BLaER1 (cell line): ENCODE results near the gene ZDHHC7.
A peak's percentile ranks its signal among the peaks of the same experiment; 100 is the strongest.

ENCODE experiments used
- H3K27ac ChIP-seq: shearing (Covaris generic); formaldehyde crosslinking; 2 replicates; pipeline ENCODE4 v1.8.1; 2022
- H3K27me3 ChIP-seq: shearing (Covaris generic); formaldehyde crosslinking; 2 replicates; pipeline ENCODE4 v1.8.1; 2022
- H3K36me3 ChIP-seq: shearing (Covaris generic); formaldehyde crosslinking; 2 replicates; pipeline ENCODE4 v1.8.1; 2022
- H3K4me1 ChIP-seq: shearing (Covaris generic); formaldehyde crosslinking; 2 replicates; pipeline ENCODE4 v1.8.1; 2022
- H3K4me2 ChIP-seq: shearing (Covaris generic); formaldehyde crosslinking; 2 replicates; pipeline ENCODE4 v1.8.1; 2022
- H3K4me3 ChIP-seq: shearing (Covaris generic); formaldehyde crosslinking; 2 replicates; pipeline ENCODE4 v1.8.1; 2022
- H3K9ac ChIP-seq: shearing (Covaris generic); formaldehyde crosslinking; 2 replicates; pipeline ENCODE4 v1.8.1; 2022
- H3K9me3 ChIP-seq: shearing (Covaris generic); formaldehyde crosslinking; 2 replicates; pipeline ENCODE4 v1.8.1; 2022
- H4K20me1 ChIP-seq: shearing (Covaris generic); formaldehyde crosslinking; 2 replicates; pipeline ENCODE4 v1.8.1; 2022
- Cebpa-rat ChIP-seq: shearing (Covaris generic); IDR thresholded peaks from 2 replicates; pipeline ENCODE4 v1.8.1; 2022

Gene ZDHHC7

GRCh38 chr16:85006639-85007038 is 4.7 kb downstream of the ZDHHC7 start:
- Histone ChIP-seq H3K4me1 (peaks cover 67% of the 10 kb centered on the region), H3K4me2 (no peak overlapping the region), H3K36me3 (peaks cover 24% of the 10 kb centered on the region), H3K9me3 (no peaks in the 10 kb centered on the region), H4K20me1 (peaks cover 94% of the 10 kb centered on the region), H3K27ac (no peak overlapping the region), H3K9ac (no peak overlapping the region), H3K27me3 (no peaks in the 10 kb centered on the region), H3K4me3 (no peak overlapping the region)
- TF ChIP-seq Cebpa-rat = peak; percentile 48; the same call in 1 of the 2 replicates

- Histone ChIP-seq H3K4me1 (peaks cover 76% of the 10 kb centered on the region), H3K36me3 (peaks cover 31% of the 10 kb centered on the region), H3K27me3 (no peaks in the 10 kb centered on the region), H3K9ac (no peak overlapping the region), H3K4me3 (no peak overlapping the region), H3K27ac (no peak overlapping the region), H3K4me2 (no peak overlapping the region), H4K20me1 (peaks cover 99% of the 10 kb centered on the region), H3K9me3 (no peaks in the 10 kb centered on the region)
- TF ChIP-seq Cebpa-rat = no peak
Measured at GRCh38 chr16:85005285-85006069, 5.9 kb downstream of the ZDHHC7 start.

GRCh38 chr16:85004587-85005205 is 6.6 kb downstream of the ZDHHC7 start:
- TF ChIP-seq Cebpa-rat = no peak
- H3K4me3 ChIP-seq = no peak overlapping the region
- no peak overlapping the region for H3K27ac ChIP-seq
- no peak overlapping the region for H3K9ac ChIP-seq
- no peak overlapping the region for H3K4me2 ChIP-seq
- no peaks in the 10 kb centered on the region for H3K9me3 ChIP-seq
- peaks cover 99% of the 10 kb centered on the region for H4K20me1 ChIP-seq
- H3K36me3 ChIP-seq = peaks cover 39% of the 10 kb centered on the region
- H3K27me3 ChIP-seq = no peaks in the 10 kb centered on the region
- peaks cover 68% of the 10 kb centered on the region for H3K4me1 ChIP-seq

DNA sequence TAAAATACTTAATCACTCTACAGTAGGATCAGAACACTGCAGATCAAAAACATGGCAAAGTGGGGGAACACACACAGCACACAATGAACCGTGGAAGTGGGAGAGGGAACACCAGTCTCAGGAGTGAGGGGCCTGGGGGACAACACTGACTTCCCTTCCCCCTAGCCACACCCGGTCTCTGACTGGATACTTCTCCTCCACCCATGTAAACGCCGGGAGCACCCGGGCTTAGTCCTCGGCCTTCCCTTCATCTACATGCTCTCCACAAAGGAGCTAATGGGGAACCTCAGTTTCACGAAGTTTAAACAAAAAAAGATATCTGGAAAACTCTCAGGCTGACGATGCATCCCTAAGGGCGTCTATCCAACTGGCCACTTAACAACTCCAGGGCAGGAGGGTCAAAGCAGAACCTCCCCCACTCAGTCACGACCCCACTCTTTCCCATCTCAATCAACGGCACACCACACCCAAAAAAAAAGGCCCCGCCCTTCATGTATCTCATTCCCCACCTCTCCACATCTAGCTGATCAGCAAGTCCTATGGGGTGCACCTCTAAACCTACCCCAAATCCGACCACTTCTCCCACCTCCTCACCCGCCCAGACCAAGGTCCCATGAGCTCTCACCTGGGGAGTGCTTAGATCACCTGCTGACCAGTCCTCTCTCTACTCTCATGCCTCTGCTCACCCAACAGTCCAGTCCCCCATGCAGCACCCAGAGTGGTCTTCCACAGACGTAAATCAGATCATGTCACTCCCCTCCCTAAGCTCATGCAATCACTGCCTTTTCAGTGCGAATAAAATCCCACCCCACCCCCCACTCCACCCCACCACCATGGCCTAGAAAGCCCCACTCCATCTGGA is 7.4 kb downstream of the ZDHHC7 start:
- Histone ChIP-seq H4K20me1 (peaks cover 100% of the 10 kb centered on the region), H3K4me1 (peaks cover 61% of the 10 kb centered on the region), H3K4me3 (no peak overlapping the region), H3K9ac (no peak overlapping the region), H3K4me2 (peak overlapping the region; percentile 88), H3K27me3 (no peaks in the 10 kb centered on the region), H3K27ac (no peak overlapping the region), H3K9me3 (no peaks in the 10 kb centered on the region), H3K36me3 (peaks cover 46% of the 10 kb centered on the region)
- TF ChIP-seq Cebpa-rat = no peak

GRCh38 chr16:85003076-85003475 is 8.3 kb downstream of the ZDHHC7 start:
- Histone ChIP-seq H3K27ac (peak overlapping the region; percentile 69), H3K4me2 (peak overlapping the region; percentile 88), H3K4me3 (peak overlapping the region; percentile 48), H3K9me3 (peaks cover 6% of the 10 kb centered on the region; the same call in 1 of the 2 replicates), H4K20me1 (peaks cover 100% of the 10 kb centered on the region), H3K36me3 (peaks cover 49% of the 10 kb centered on the region), H3K9ac (peak overlapping the region; percentile 56), H3K4me1 (peaks cover 56% of the 10 kb centered on the region), H3K27me3 (no peaks in the 10 kb centered on the region)
- no peak for TF ChIP-seq Cebpa-rat

- Histone ChIP-seq H3K4me3 (peak overlapping the region; percentile 48), H3K9ac (peak overlapping the region; percentile 56), H3K9me3 (peaks cover 6% of the 10 kb centered on the region; the same call in 1 of the 2 replicates), H4K20me1 (peaks cover 97% of the 10 kb centered on the region), H3K4me2 (peak overlapping the region; percentile 88), H3K27me3 (no peaks in the 10 kb centered on the region), H3K4me1 (peaks cover 51% of the 10 kb centered on the region), H3K36me3 (peaks cover 48% of the 10 kb centered on the region), H3K27ac (peak overlapping the region; percentile 69)
- TF ChIP-seq Cebpa-rat = no peak
Measured at GRCh38 chr16:85002608-85003007, 8.7 kb downstream of the ZDHHC7 start.

DNA sequence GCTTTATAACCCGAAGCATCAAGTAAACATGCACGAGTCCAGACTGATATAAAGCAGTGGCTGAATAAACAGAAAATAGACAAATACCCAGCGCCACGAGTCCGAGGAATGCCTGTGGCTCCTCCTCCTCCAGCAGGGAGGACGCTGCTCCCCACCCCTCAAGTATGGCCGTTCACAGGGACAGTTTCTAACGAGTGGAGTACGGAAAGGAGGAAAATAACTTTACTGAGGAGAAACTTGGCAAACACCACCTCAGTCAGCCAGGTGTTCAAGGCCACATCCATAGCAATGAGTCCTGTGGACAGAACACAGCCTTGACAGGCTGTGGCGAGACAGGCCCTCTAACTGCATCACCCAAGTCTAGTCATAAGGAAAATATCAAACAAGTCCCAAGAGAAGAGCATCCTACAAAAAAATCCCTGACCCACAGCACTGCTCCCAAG is 9.2 kb downstream of the ZDHHC7 start:
- Histone ChIP-seq H3K36me3 (peaks cover 48% of the 10 kb centered on the region), H3K4me1 (peaks cover 48% of the 10 kb centered on the region), H3K4me2 (peak overlapping the region; percentile 88), H3K27me3 (no peaks in the 10 kb centered on the region), H3K4me3 (peak overlapping the region; percentile 48), H3K9ac (peak overlapping the region; percentile 56), H3K27ac (peak overlapping the region; percentile 69), H3K9me3 (peaks cover 6% of the 10 kb centered on the region; the same call in 1 of the 2 replicates), H4K20me1 (peaks cover 92% of the 10 kb centered on the region)
- no peak for TF ChIP-seq Cebpa-rat

DNA sequence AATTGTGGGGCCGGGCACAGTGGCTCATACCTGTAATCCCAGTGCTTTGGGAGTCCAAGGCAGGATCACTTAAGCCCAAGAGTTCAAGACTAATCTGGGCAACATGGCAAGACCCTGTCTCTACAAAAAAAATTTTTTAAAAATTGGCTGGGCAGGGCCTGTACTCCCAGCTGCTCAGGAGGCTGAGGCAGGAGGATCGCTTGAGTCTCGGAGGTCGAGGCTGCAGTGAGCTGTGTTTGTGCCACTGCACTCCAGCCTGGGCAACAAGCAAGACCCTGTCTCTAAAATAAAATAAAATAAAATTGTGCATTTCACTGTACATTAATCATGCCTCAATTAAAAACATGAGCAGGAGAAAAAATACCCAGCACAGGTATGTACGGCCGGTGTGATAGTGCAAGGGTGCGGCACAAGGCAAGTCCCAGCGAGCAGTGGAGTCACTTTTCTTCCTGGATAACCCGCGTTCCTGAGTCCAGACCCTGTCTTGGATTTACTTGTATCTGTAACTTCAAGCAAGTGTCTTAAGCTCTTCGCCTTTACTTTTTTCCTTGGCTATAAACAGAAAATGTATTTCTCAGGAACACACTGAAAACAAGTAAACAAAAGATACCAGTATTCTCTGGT is 11.4 kb downstream of the ZDHHC7 start:
- Histone ChIP-seq H3K27me3 (no peaks in the 10 kb centered on the region), H3K27ac (no peak overlapping the region), H3K36me3 (peaks cover 62% of the 10 kb centered on the region), H3K4me2 (no peak overlapping the region), H3K4me3 (no peak overlapping the region), H3K9ac (no peak overlapping the region), H3K9me3 (peaks cover 6% of the 10 kb centered on the region; the same call in 1 of the 2 replicates), H3K4me1 (peaks cover 49% of the 10 kb centered on the region), H4K20me1 (peaks cover 91% of the 10 kb centered on the region)
- no peak for TF ChIP-seq Cebpa-rat

- H3K27ac ChIP-seq = no peak overlapping the region
- TF ChIP-seq Cebpa-rat = no peak
- peaks cover 64% of the 10 kb centered on the region for H3K36me3 ChIP-seq
- peaks cover 43% of the 10 kb centered on the region for H3K4me1 ChIP-seq
- no peaks in the 10 kb centered on the region for H3K27me3 ChIP-seq
- no peak overlapping the region for H3K9ac ChIP-seq
- H3K9me3 ChIP-seq = peaks cover 6% of the 10 kb centered on the region; the same call in 1 of the 2 replicates
- no peak overlapping the region for H3K4me3 ChIP-seq
- H4K20me1 ChIP-seq = peaks cover 91% of the 10 kb centered on the region
- no peak overlapping the region for H3K4me2 ChIP-seq
Measured at GRCh38 chr16:84999200-84999599, 12.1 kb downstream of the ZDHHC7 start.
